IMR-90 (cell line): Measurements from ENCODE around the gene CALN1. TPM values are rescaled to one million over a fixed set of nuclear protein-coding genes. Genes with fewer than 3 reads are reported as not detected.

Experiments
- ATAC-seq: fragments of 200-7000 bp; cut with Tn5 transposase; 2 replicates; pipeline ENCODE4 v1.9.1; 2020; ENCODE audit warnings: low read depth, mild to moderate bottlenecking, moderate library complexity
- BruUV-seq: library from RNA; stranded (reverse); fragments of 400-500 nt; replicated peaks from 2 replicates; lab custom pipeline; 2021; lab: Mats Ljungman, UMichigan
- CTCF ChIA-PET: fragments of 300-600 bp; formaldehyde crosslinking; extraction: SDS; loops from one replicate; lab custom pipeline; 2021; ENCODE audit warnings: antibody characterized with exemption; lab: Yijun Ruan, JAX
- POLR2A ChIA-PET: fragments of 300-600 bp; sonication (Branson Sonifier 250); formaldehyde crosslinking; loops from one replicate; lab custom pipeline; 2022; ENCODE audit warnings: antibody characterized with exemption; ENCODE audit not compliant: unreplicated experiment; lab: Charles Lee
- DNase-seq: peaks from one replicate; pipeline ENCODE4 v3.0.0; 2013
- H2AFZ ChIP-seq: replicated peaks from 2 replicates; pipeline ENCODE3; 2013; ENCODE audit warnings: low read length, mild to moderate bottlenecking; ENCODE audit not compliant: poor library complexity
- H2AK5ac ChIP-seq: 2 replicates; pipeline ENCODE4 v1.6.1; 2013; ENCODE audit warnings: low read depth, low read length, inconsistent platforms
- H2AK9ac ChIP-seq: replicated peaks from 2 replicates; pipeline ENCODE3; 2013; ENCODE audit warnings: mild to moderate bottlenecking, low read depth, low read length, moderate library complexity; ENCODE audit not compliant: poor library complexity
- H2BK120ac ChIP-seq: 2 replicates; pipeline ENCODE4 v1.6.1; 2013; ENCODE audit warnings: low read depth, low read length, inconsistent platforms
- H2BK15ac ChIP-seq: 3 replicates; pipeline ENCODE4 v1.6.1; 2013; ENCODE audit warnings: low read depth, low read length, inconsistent platforms
- H2BK20ac ChIP-seq: 2 replicates; pipeline ENCODE4 v1.6.1; 2013; ENCODE audit warnings: low read depth, mild to moderate bottlenecking, inconsistent platforms, low read length, moderate library complexity
- H2BK5ac ChIP-seq: 2 replicates; pipeline ENCODE4 v1.6.1; 2013; ENCODE audit warnings: mild to moderate bottlenecking, low read depth, low read length, inconsistent platforms; ENCODE audit not compliant: poor library complexity, severe bottlenecking
- H3K14ac ChIP-seq: replicated peaks from 2 replicates; pipeline ENCODE4 v1.6.1; 2013; ENCODE audit warnings: low read depth, low read length, inconsistent platforms
- H3K18ac ChIP-seq: 2 replicates; pipeline ENCODE4 v1.6.1; 2013; ENCODE audit warnings: low read depth, low read length, control low read depth
- H3K23ac ChIP-seq: 2 replicates; pipeline ENCODE4 v1.6.1; 2013; ENCODE audit warnings: low read depth, low read length, inconsistent platforms
- H3K27ac ChIP-seq: 2 replicates; pipeline ENCODE4 v1.5.1; 2013; ENCODE audit warnings: mild to moderate bottlenecking, control low read depth, low read length; ENCODE audit not compliant: insufficient read depth
- H3K27me3 ChIP-seq: 2 replicates; pipeline ENCODE4 v1.6.1; 2013; ENCODE audit warnings: low read length; ENCODE audit not compliant: control insufficient read depth, insufficient read depth
- H3K36me3 ChIP-seq: 2 replicates; pipeline ENCODE4 v1.6.1; 2013; ENCODE audit warnings: low read length, mixed read lengths; ENCODE audit not compliant: control insufficient read depth, insufficient read depth
- H3K4ac ChIP-seq: 2 replicates; pipeline ENCODE4 v1.6.1; 2013; ENCODE audit warnings: low read depth, low read length, inconsistent platforms
- H3K4me1 ChIP-seq: 2 replicates; pipeline ENCODE4 v1.6.1; 2013; ENCODE audit warnings: low read length, mixed read lengths; ENCODE audit not compliant: control insufficient read depth, insufficient read depth
- H3K4me2 ChIP-seq: 2 replicates; pipeline ENCODE4 v1.6.1; 2013; ENCODE audit warnings: low read depth, mild to moderate bottlenecking, control low read depth, low read length, moderate library complexity
- H3K4me3 ChIP-seq: 2 replicates; pipeline ENCODE4 v1.5.1; 2013; ENCODE audit warnings: low read depth, mild to moderate bottlenecking, control low read depth, low read length, moderate library complexity; ENCODE audit not compliant: insufficient read depth
- H3K56ac ChIP-seq: 2 replicates; pipeline ENCODE4 v1.6.1; 2013; ENCODE audit warnings: low read length, inconsistent platforms; ENCODE audit not compliant: insufficient read depth; ENCODE audit errors: extremely low read depth
- H3K79me1 ChIP-seq, 2 experiments: 2 replicates each; pipeline ENCODE4 v1.6.1; 2013; ENCODE audit warnings: low read length in 2 of 2, inconsistent platforms in 1 of 2, low read depth in 1 of 2
- H3K9ac ChIP-seq: 2 replicates; pipeline ENCODE4 v1.6.1; 2013; ENCODE audit warnings: low read depth, low read length, control low read depth
- H3K9me1 ChIP-seq: 2 replicates; pipeline ENCODE4 v1.6.1; 2013; ENCODE audit warnings: low read length, inconsistent platforms; ENCODE audit not compliant: insufficient read depth
- H3K9me3 ChIP-seq: 2 replicates; pipeline ENCODE4 v1.6.1; 2013; ENCODE audit warnings: low read length; ENCODE audit not compliant: control insufficient read depth, insufficient read depth
- H4K20me1 ChIP-seq: 2 replicates; pipeline ENCODE4 v1.6.1; 2013; ENCODE audit warnings: low read length, inconsistent platforms; ENCODE audit not compliant: insufficient read depth
- H4K5ac ChIP-seq: 2 replicates; pipeline ENCODE4 v1.6.1; 2013; ENCODE audit warnings: mild to moderate bottlenecking, low read depth, low read length, control low read depth
- H4K8ac ChIP-seq, 2 experiments: 2 replicates each; pipeline ENCODE4 v1.6.1; 2013; ENCODE audit warnings: low read depth in 2 of 2, low read length in 2 of 2, control low read depth in 1 of 2, inconsistent platforms in 1 of 2
- H4K91ac ChIP-seq: 2 replicates; pipeline ENCODE4 v1.6.1; 2013; ENCODE audit warnings: low read depth, low read length, inconsistent platforms; ENCODE audit not compliant: insufficient read depth
- CEBPB ChIP-seq: IDR thresholded peaks from 2 replicates; pipeline ENCODE4 v1.6.1; 2012; ENCODE audit warnings: low read depth, low read length, improper control_type of control experiment
- CHD1 ChIP-seq: IDR thresholded peaks from 2 replicates; pipeline ENCODE4 v1.6.1; 2012; ENCODE audit warnings: low read depth, low read length, improper control_type of control experiment
- MAFK ChIP-seq: IDR thresholded peaks from 2 replicates; pipeline ENCODE4 v1.6.1; 2012; ENCODE audit warnings: low read depth, low read length, improper control_type of control experiment
- MAZ ChIP-seq: IDR thresholded peaks from 2 replicates; pipeline ENCODE4 v1.6.1; 2012; ENCODE audit warnings: low read depth, mild to moderate bottlenecking, low read length, improper control_type of control experiment, moderate library complexity, borderline replicate concordance
- MXI1 ChIP-seq: IDR thresholded peaks from 2 replicates; pipeline ENCODE4 v1.6.1; 2012; ENCODE audit warnings: low read depth, mild to moderate bottlenecking, low read length, moderate library complexity, borderline replicate concordance
- NFE2L2 ChIP-seq: fragments of 150-350 bp; IDR thresholded peaks from 2 replicates; pipeline ENCODE4 v1.6.1; 2016; ENCODE audit warnings: low read depth, mild to moderate bottlenecking, low read length
- RAD21 ChIP-seq: IDR thresholded peaks from 2 replicates; pipeline ENCODE4 v1.6.1; 2012; ENCODE audit warnings: low read length, improper control_type of control experiment
- RFX5 ChIP-seq: IDR thresholded peaks from 2 replicates; pipeline ENCODE4 v1.8.0; 2012; ENCODE audit warnings: low read depth, mild to moderate bottlenecking, low read length, moderate library complexity
- SMC3 ChIP-seq: fragments of 150-350 bp; IDR thresholded peaks from 2 replicates; pipeline ENCODE4 v1.6.1; 2016; ENCODE audit warnings: low read depth, mild to moderate bottlenecking, antibody characterized with exemption, low read length, moderate library complexity
- WGBS, 2 experiments: methylation state at CpG; one replicate each; pipeline versions ENCODE4 v1.1.5 to v1.1.7; 2013; ENCODE audit warnings: missing lambda C conversion rate in 2 of 2; ENCODE audit not compliant: insufficient read length in 1 of 2; ENCODE audit errors: extremely low coverage in 2 of 2; 5-methylcytosine and 5-hydroxymethylcytosine counted together
- dilution Hi-C: fragments of 300-500 bp; cut with HindIII; formaldehyde crosslinking; loops from one replicate; pipeline ENCODE4 v1.14.3; 2018; ENCODE audit warnings: low sequenced_read_pairs; ENCODE audit not compliant: unreplicated experiment
- in situ Hi-C: fragments of 300-500 bp; cut with MboI; formaldehyde crosslinking; loops from 3 replicates; pipeline ENCODE4 v1.14.3; 2019; ENCODE audit warnings: low sequenced_read_pairs, inconsistent platforms, mixed read lengths
- intact Hi-C: fragments of 100-400 bp; cut with micrococcal nuclease; formaldehyde crosslinking; loops from 2 replicates; pipeline ENCODE4 v1.10.0; 2022
- polyA plus RNA-seq, 3 experiments: library from polyadenylated mRNA; depleted of rRNA; stranded (reverse); fragments of >200 nt; gene quantifications; 2 replicates each; pipeline ENCODE4 v1.2.3, GENCODE V29; 2012; ENCODE audit warnings: low replicate concordance in 1 of 3
- total RNA-seq: library from RNA; depleted of rRNA; stranded (reverse); fragments of >200 nt; gene quantifications from 2 replicates; pipeline ENCODE4 v1.2.3, GENCODE V29; 2012
- TF ChIP-seq, protein P1 (sequence below): fragments of 150-350 bp; IDR thresholded peaks from 2 replicates; pipeline ENCODE4 v1.6.1; 2016; ENCODE audit warnings: low read depth, mild to moderate bottlenecking, low read length, moderate library complexity, borderline replicate concordance
- TF ChIP-seq, protein P2 (sequence below): conservative IDR thresholded peaks from 2 replicates; pipeline ENCODE4 v1.5.1; 2012; ENCODE audit warnings: mild to moderate bottlenecking, low read depth, low read length, improper control_type of control experiment

CALN1 gene
- total and polyA plus RNA-seq, 2 of the 4 experiments (the other 2 are of a cell fraction), result not detected

DNA sequence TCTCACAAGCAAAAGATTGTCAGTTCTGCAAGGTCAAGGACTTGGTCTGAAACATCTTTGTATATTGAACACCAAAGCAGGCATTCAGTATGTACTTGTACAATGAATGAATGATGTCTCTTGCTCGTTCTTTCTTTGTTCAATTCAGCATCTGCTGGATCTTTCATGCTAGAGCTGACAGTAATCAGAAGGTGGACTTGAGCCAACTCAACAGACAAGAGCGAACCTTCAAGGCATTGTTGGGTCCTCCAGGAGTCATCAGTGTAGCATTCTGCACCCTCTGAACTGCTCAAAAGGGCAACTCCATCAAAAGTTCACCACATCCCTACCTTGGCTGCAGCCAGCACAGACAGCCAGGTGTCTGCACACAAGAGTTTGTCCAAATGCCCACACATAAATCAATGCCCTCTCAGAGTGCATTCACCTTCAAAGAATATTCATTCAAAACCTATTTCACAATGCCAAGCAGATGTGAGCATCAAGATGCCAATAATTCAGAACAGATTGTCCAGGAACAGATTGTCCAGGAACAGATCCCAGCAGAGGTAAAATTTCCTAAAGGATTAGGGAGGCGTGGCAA, 386.7 kb downstream of the CALN1 start:
- Histone ChIP-seq H2BK20ac (no peak overlapping the region), H2AK5ac (no peak overlapping the region), H2BK120ac (no peak overlapping the region), H3K56ac (no peak overlapping the region), H3K4me1 (no peaks in the 10 kb centered on the region), H3K23ac (no peak overlapping the region), H3K4ac (no peak overlapping the region), H2AFZ (no peak overlapping the region), H3K9me3 (peaks cover 13% of the 10 kb centered on the region), H3K4me2 (no peak overlapping the region), H3K14ac (no peak overlapping the region), H3K36me3 (no peaks in the 10 kb centered on the region), H3K9ac (no peak overlapping the region), H3K27ac (no peak overlapping the region), H4K91ac (no peak overlapping the region), H3K27me3 (no peaks in the 10 kb centered on the region), H3K18ac (no peak overlapping the region), H4K8ac (no peak overlapping the region), H4K5ac (no peak overlapping the region), H3K4me3 (no peak overlapping the region), H3K9me1 (no peaks in the 10 kb centered on the region), H2BK5ac (no peak overlapping the region), H2AK9ac (no peak overlapping the region), H2BK15ac (no peak overlapping the region), H3K79me1 (no peaks in the 10 kb centered on the region), H4K20me1 (no peaks in the 10 kb centered on the region)
- ChIA-PET POLR2A (no interaction called here), CTCF (no interaction called here)
- ATAC-seq (no peak), DNase-seq (no peak)
- no TSS peak for BruUV-seq
- dilution Hi-C loops (no loop called here), in situ Hi-C loops (no loop called here), intact Hi-C loops (no loop called here)
- TF ChIP-seq NFE2L2 (no peak), MXI1 (no peak), RFX5 (no peak), CEBPB (no peak), CHD1 (no peak), MAFK (no peak), MAZ (no peak), RAD21 (no peak), SMC3 (no peak)
- TF ChIP-seq, protein P1, sequence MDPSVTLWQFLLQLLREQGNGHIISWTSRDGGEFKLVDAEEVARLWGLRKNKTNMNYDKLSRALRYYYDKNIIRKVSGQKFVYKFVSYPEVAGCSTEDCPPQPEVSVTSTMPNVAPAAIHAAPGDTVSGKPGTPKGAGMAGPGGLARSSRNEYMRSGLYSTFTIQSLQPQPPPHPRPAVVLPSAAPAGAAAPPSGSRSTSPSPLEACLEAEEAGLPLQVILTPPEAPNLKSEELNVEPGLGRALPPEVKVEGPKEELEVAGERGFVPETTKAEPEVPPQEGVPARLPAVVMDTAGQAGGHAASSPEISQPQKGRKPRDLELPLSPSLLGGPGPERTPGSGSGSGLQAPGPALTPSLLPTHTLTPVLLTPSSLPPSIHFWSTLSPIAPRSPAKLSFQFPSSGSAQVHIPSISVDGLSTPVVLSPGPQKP, result no peak
- TF ChIP-seq, protein P2, sequence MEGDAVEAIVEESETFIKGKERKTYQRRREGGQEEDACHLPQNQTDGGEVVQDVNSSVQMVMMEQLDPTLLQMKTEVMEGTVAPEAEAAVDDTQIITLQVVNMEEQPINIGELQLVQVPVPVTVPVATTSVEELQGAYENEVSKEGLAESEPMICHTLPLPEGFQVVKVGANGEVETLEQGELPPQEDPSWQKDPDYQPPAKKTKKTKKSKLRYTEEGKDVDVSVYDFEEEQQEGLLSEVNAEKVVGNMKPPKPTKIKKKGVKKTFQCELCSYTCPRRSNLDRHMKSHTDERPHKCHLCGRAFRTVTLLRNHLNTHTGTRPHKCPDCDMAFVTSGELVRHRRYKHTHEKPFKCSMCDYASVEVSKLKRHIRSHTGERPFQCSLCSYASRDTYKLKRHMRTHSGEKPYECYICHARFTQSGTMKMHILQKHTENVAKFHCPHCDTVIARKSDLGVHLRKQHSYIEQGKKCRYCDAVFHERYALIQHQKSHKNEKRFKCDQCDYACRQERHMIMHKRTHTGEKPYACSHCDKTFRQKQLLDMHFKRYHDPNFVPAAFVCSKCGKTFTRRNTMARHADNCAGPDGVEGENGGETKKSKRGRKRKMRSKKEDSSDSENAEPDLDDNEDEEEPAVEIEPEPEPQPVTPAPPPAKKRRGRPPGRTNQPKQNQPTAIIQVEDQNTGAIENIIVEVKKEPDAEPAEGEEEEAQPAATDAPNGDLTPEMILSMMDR, result no peak
- no CpG with 5 or more reads among the region's 3 CpGs for WGBS, 2 experiments
